Heart left ventricle (tissue), 13 donors: ENCODE measurements around the gene IRF8.

ENCODE experiments used
- CTCF ChIP-seq, 12 donors: fragments of 200-600 bp; sonication (generic) in 4 of 12; IDR thresholded peaks; one replicate each; pipeline versions ENCODE4 v1.5.0 to v1.8.0; 2018 to 2022; ENCODE audit warnings: antibody characterized with exemption in 12 of 12, mild to moderate bottlenecking in 5 of 12
- POLR2A ChIP-seq, 2 donors: fragments of 450-650 bp; IDR thresholded peaks; one replicate each; pipeline ENCODE4 v1.6.1; 2017; ENCODE audit warnings: antibody characterized with exemption in 2 of 2, mild to moderate bottlenecking in 2 of 2, moderate library complexity in 2 of 2
- donor health status: ischemic (EF 13 %, LVEDD 7.1; RV severe dilation, severe dysfunction).
- donor health status: DM: no; HTN: yes; CAD: no.
- donor health status: DM: no; HTN: no; CAD: no.
- donor health status: ischemic (EF 25% LVEDD 6.9; RV normal size, moderate dysfunction).
- donor health status: ischemic (EF 25% LVEDD 5.7; RV mildly dilated, moderate dysfunction).
- donor health status: ischemic (EF 35%, LVEDD 5.7; RV mildly dilated, moderate dysfunction).
- donor health status: nonischemic (EF 11% LVEDD 7.7; RV severe dilation, severe dysfunction).
- donor health status: DM: yes; HTN: yes; CAD: no.
- donor health status: PGD.
- donor health status: ischemic (EF 29% LVEDD 5.4; RV normal size, mild dysfunction).
- donor health status: nonischemic (EF 23%, LVEDD 6.1; RV moderate dilation, normal function).

GRCh38 chr16:85908444-85908843, 9.5 kb downstream of the IRF8 start:
- TF ChIP-seq CTCF (IDR thresholded peaks at IDR 0.05) (no peak), POLR2A (IDR thresholded peaks at IDR 0.05) (no peak)
